Uterus (tissue), 4 donors: ENCODE measurements around the gene MAP2K7. TPM values are rescaled to one million over a fixed set of nuclear protein-coding genes. Genes with fewer than 3 reads are reported as not detected.
A peak's percentile ranks its signal among the peaks of the same experiment; 100 is the strongest.
"Not testable (repeated sequence)": the region's sequence is repeated elsewhere in the genome, so short reads cannot be mapped to it uniquely, and the experiment has no call there.

Experiments used
- DNase-seq, 2 donors: peaks; one replicate each; pipeline ENCODE4 v3.0.0-alpha.2; 2019 to 2020
- H3K27ac ChIP-seq, 2 donors: fragments of 200-600 bp; sonication (generic); 1 replicate in 1 of 2; 2 replicates in 1 of 2; pipeline ENCODE4 v1.5.1; 2016 to 2018
- H3K27me3 ChIP-seq, 2 donors: fragments of 200-600 bp; sonication (generic); one replicate each; pipeline ENCODE4 v1.5.1; 2018 to 2019; ENCODE audit warnings: control low read depth in 1 of 2
- H3K36me3 ChIP-seq, 2 donors: fragments of 200-600 bp; sonication (generic); one replicate each; pipeline ENCODE4 v1.5.1; 2019; ENCODE audit warnings: control low read depth in 1 of 2
- H3K4me1 ChIP-seq, 2 donors: fragments of 200-600 bp; sonication (generic); one replicate each; pipeline ENCODE4 v1.5.1; 2018 to 2019; ENCODE audit warnings: control low read depth in 1 of 2
- H3K4me3 ChIP-seq, 2 donors: fragments of 200-600 bp; sonication (generic); 1 replicate in 1 of 2; 2 replicates in 1 of 2; pipeline ENCODE4 v1.5.1; 2018 to 2019; ENCODE audit warnings: mild to moderate bottlenecking in 1 of 2
- H3K9me3 ChIP-seq, 2 donors: fragments of 200-600 bp; sonication (generic); one replicate each; pipeline ENCODE4 v1.5.1; 2019; ENCODE audit warnings: control low read depth in 1 of 2
- CTCF ChIP-seq, 4 experiments: fragments of 200-600 bp in 2 of 4; fragments of 450-650 bp in 2 of 4; sonication (generic) in 2 of 4; IDR thresholded peaks; one replicate each; pipeline ENCODE4 v1.5.1; 2016 to 2019; ENCODE audit warnings: antibody characterized with exemption in 4 of 4, mild to moderate bottlenecking in 2 of 4, moderate library complexity in 1 of 4
- POLR2A ChIP-seq, 2 donors: fragments of 450-650 bp; IDR thresholded peaks; one replicate each; pipeline ENCODE4 v1.6.1; 2016; ENCODE audit warnings: antibody characterized with exemption in 2 of 2, mild to moderate bottlenecking in 1 of 2, moderate library complexity in 1 of 2
- intact Hi-C: fragments of 100-400 bp; cut with DNase I; formaldehyde crosslinking; loops from one replicate; pipeline ENCODE4 v1.15.1; 2023; ENCODE audit warnings: low total_unique reads
- total RNA-seq, 4 donors: library from RNA; depleted of rRNA in 3 of 4; stranded (reverse); fragments of >200 nt in 3 of 4; gene quantifications; one replicate each; pipeline versions ENCODE4 v1.1.0 to v1.2.4, GENCODE V29; 2014 to 2023
- donor health status: DM: yes; HTN: yes; CAD: no.

The MAP2K7 gene
- total RNA-seq, 4 donors from 2014 or later = 0.59 to 40.2 (median 9.4) TPM

- peak in 1 of 2 donors; percentile 66 for DNase-seq
- no peaks in the 10 kb centered on the region for H3K27me3 ChIP-seq
- TF ChIP-seq POLR2A (IDR thresholded peaks at IDR 0.05) = no peak
- TF ChIP-seq CTCF (IDR thresholded peaks at IDR 0.05) = peak in 1 of 4 experiments; percentile 27
- H3K36me3 ChIP-seq = no peaks in the 10 kb centered on the region
- intact Hi-C loops = no loop called here
- peak overlapping the region; percentile 97 to 99 for H3K27ac ChIP-seq
- H3K9me3 ChIP-seq = no peaks in the 10 kb centered on the region
- H3K4me3 ChIP-seq = peak overlapping the region; percentile 17
- H3K4me1 ChIP-seq = peaks cover 8 to 54% of the 10 kb centered on the region in 2 donors
Observed at GRCh38 chr19:7928334-7928706, 24.6 kb downstream of the MAP2K7 start.

GRCh38 chr19:7928741-7929701 is 25.3 kb downstream of the MAP2K7 start:
- TF ChIP-seq POLR2A (IDR thresholded peaks at IDR 0.05) (peak; percentile 21 to 34), CTCF (IDR thresholded peaks at IDR 0.05) (peak; percentile 7 to 44 (median 26))
- no peaks in the 10 kb centered on the region for H3K36me3 ChIP-seq
- peak overlapping the region; percentile 97 to 99 for H3K27ac ChIP-seq
- H3K9me3 ChIP-seq = no peaks in the 10 kb centered on the region
- peak overlapping the region; percentile 17 for H3K4me3 ChIP-seq
- H3K27me3 ChIP-seq = no peaks in the 10 kb centered on the region
- DNase-seq = peak; percentile 78 to 88
- H3K4me1 ChIP-seq = peaks cover 8 to 54% of the 10 kb centered on the region in 2 donors
- intact Hi-C loops = no loop called here

GRCh38 chr19:7930030-7930429 is 26.4 kb downstream of the MAP2K7 start:
- H3K4me3 ChIP-seq, H3K27me3 ChIP-seq, H3K36me3 ChIP-seq, H3K9me3 ChIP-seq, intact Hi-C loops: not testable (repeated sequence)
- Histone ChIP-seq H3K27ac (peak overlapping the region; percentile 97 to 99), H3K4me1 (peaks cover 8 to 47% of the 10 kb centered on the region in 2 donors)
- peak in 1 of 2 donors; percentile 35 for DNase-seq

- intact Hi-C loops = no loop called here
- TF ChIP-seq POLR2A (IDR thresholded peaks at IDR 0.05) (no peak), CTCF (IDR thresholded peaks at IDR 0.05) (no peak)
- H3K4me1 ChIP-seq = peaks cover 8 to 46% of the 10 kb centered on the region in 2 donors
- no peaks in the 10 kb centered on the region for H3K27me3 ChIP-seq
- H3K4me3 ChIP-seq = no peak overlapping the region
- H3K9me3 ChIP-seq = no peaks in the 10 kb centered on the region
- peak in 1 of 2 donors; percentile 22 for DNase-seq
- peak overlapping the region; percentile 97 to 99 for H3K27ac ChIP-seq
- H3K36me3 ChIP-seq = no peaks in the 10 kb centered on the region
Observed at GRCh38 chr19:7930765-7931164, 27.1 kb downstream of the MAP2K7 start.

GRCh38 chr19:7931221-7932061 is 27.8 kb downstream of the MAP2K7 start:
- no peaks in the 10 kb centered on the region for H3K9me3 ChIP-seq
- intact Hi-C loops = no loop called here
- H3K4me1 ChIP-seq = peaks cover 8 to 46% of the 10 kb centered on the region in 2 donors
- H3K27ac ChIP-seq = peak overlapping the region; percentile 97 to 99
- TF ChIP-seq POLR2A (IDR thresholded peaks at IDR 0.05) (no peak), CTCF (IDR thresholded peaks at IDR 0.05) (no peak)
- no peak overlapping the region for H3K4me3 ChIP-seq
- no peaks in the 10 kb centered on the region for H3K36me3 ChIP-seq
- H3K27me3 ChIP-seq = no peaks in the 10 kb centered on the region
- DNase-seq = peak in 1 of 2 donors; percentile 46
